VCaP (cell line): ENCODE results near the gene ARVCF.

ENCODE experiments used
- H3K27ac ChIP-seq: fragments of 450-650 bp; 2 replicates; pipeline ENCODE4 v1.5.1; 2017
- TF ChIP-seq, protein P1 (sequence below): fragments of 450-650 bp; conservative IDR thresholded peaks from 2 replicates; pipeline ENCODE4 v1.5.1; 2017; ENCODE audit warnings: mild to moderate bottlenecking, moderate library complexity

The ARVCF gene

DNA sequence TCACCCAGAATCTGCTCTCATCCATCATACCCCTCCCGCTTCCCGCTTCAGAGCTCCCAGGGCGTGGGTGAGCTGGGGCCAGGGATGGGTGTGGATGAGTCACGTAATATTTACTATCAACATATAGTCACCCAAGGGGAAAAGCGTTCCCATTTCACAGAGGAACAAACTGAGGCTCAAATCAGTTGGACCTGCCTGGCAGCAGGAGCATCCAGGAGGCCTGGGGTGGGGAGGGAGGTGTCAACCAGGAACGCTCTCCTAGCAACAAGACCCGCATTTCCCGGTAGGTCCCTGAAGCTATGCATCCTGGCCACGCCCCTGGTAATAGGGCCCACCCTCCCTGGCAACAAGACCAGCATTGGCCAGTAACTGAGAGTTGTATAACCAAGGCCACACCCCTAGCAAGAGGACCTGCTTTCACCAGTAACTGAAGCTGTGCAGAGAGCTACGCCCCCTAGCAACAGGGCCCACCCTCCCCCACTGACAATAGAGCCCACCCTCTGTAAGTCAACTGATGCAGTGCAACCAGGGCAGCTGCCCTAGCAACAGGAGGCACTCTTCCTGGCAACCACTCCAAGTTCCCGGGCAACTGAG lies 42.3 kb downstream of the ARVCF start:
- TF ChIP-seq, protein P1, sequence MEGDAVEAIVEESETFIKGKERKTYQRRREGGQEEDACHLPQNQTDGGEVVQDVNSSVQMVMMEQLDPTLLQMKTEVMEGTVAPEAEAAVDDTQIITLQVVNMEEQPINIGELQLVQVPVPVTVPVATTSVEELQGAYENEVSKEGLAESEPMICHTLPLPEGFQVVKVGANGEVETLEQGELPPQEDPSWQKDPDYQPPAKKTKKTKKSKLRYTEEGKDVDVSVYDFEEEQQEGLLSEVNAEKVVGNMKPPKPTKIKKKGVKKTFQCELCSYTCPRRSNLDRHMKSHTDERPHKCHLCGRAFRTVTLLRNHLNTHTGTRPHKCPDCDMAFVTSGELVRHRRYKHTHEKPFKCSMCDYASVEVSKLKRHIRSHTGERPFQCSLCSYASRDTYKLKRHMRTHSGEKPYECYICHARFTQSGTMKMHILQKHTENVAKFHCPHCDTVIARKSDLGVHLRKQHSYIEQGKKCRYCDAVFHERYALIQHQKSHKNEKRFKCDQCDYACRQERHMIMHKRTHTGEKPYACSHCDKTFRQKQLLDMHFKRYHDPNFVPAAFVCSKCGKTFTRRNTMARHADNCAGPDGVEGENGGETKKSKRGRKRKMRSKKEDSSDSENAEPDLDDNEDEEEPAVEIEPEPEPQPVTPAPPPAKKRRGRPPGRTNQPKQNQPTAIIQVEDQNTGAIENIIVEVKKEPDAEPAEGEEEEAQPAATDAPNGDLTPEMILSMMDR, result no peak
- no peak overlapping the region; the same call in 1 of the 2 replicates for H3K27ac ChIP-seq

DNA sequence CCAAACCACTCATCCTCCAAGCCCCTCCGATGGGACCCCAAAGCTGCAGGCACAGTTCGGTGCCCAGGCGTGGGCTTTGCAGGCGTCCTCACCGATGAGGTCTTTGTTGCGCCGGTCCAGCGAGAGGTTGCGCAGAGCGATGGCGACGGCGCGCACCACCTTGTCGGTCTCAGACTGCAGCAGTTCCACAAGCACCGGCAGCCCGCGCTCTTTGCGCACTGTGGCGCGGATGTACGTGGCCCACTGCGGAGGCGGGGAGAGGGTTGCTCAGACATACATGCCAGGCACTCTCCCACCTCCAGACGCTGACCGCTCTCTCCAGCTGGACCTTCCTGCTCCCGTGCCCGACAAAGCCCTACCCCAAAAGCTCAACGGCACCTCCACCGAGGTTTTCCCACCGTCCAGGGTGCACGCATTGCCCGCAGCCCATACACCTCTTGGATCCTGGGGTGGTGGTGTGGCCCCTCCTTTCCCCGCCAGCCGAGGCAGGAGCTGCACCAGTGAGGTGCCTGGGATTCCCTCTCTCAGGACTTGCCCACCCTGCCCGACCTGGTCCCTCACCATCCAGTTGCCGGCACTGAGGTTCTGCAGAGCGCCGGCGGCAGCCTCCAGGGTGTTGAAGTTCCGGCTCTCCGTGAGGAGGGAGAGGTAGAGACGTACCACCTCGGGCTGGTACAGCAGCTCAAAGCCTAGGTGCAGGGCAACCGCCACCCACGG lies 42.9 kb downstream of the ARVCF start:
- no peak overlapping the region for H3K27ac ChIP-seq
- TF ChIP-seq, protein P1, result no peak

DNA sequence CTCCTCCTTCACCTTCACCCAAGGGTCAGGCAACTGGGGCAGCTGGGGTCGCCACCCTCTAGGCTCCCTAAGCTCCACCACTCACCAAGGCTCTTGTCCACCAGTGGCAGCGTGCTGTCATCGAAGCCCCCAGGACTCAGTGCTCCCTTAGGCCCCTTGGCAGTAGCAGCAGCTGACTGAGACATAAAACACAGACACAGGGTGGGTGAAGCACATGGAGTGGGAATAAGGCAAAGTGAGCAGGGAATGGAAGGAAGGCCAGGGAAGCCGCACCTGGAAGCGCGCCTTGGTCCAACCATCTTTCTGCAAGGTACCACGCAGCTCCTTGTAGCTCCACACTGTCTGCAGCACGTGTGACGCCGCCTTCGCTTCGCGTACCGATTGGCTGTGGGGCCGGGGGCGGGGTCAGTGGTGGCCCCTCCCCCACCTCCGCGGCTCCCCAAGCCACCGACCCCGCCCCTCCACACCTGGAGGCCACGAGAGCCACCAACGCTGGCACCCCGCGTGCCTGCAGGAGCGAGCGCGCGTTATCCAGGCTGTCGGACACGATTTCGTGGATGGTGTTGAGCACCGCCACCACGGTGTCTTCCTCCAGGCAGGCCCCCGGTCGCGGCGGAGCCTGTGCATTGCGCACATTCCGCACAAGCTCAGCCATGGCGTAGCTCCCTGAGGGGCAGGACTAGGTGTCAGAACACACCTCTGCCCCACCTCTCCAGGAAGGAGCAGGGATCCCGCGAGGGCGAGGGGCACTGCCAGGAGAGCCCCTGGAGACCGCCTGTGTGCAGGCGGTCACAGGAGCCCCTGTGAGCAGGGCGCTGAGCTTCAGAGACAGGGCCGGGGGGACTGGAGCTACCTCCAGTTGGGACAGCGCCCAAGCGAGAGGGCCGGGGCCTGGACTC lies 43.7 kb downstream of the ARVCF start:
- no peak overlapping the region for H3K27ac ChIP-seq
- TF ChIP-seq, protein P1, result no peak

DNA sequence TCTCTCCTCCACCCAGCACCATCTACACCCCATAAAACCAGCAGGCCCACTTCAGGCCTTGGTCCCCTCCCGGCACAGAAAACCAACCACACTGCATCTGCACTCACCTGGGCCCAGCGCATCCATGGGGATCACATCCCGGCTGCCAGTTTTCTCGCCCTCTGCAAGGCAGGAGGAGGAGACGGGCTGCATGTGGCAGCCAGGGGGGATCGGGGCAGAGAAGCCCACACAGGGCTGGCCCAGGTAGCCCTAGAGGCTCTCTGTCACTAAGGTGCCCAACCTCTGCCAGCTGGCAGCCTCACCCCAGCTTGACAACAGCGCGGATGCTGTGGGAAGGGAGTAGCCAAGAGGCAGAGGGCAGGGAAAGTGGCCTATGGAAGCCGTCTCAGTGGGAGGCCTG lies 44.4 kb downstream of the ARVCF start:
- TF ChIP-seq, protein P1, result no peak
- no peak overlapping the region for H3K27ac ChIP-seq

DNA sequence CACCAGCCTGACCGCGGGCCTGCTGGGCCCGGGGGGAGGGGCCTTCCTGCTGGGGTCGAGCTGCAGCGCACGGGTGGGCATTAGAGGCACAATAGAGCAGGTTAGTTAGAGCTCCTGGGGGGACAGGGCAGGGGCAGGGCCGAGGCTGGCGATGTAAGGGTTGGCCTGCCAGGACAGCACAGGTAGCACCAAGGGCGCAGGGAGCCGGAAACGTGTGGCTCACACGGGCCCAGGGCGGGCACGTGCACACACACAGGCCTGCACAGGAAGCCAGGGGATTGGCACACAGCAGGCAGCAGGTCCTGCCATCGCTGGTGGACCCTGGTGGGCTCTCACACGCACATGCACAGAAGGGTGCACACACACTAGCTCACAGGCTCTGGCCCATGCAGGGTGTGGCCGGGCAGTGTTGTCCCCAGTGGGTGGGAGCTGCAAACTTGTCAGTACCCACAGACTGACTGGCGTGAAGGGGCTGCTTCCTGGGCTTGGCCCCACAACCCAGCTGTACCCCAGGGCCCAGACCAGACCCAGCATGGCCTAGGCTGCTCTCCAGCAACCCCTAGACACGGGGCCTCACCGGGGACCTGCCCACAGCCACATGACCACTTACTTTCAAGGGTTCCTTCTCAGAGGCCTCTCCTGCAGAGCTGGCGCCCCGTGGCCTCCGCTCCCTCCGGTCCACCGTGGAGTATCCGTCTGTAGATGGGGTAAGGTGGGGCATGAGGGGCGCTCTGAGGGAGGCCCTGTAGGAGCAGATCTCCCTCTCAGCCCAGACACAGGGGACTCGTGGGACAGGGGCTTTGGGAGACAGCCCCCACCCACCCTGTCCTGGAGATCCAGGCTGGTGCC lies 45.1 kb downstream of the ARVCF start:
- peak overlapping the region; percentile 36 for H3K27ac ChIP-seq
- TF ChIP-seq, protein P1, result no peak

DNA sequence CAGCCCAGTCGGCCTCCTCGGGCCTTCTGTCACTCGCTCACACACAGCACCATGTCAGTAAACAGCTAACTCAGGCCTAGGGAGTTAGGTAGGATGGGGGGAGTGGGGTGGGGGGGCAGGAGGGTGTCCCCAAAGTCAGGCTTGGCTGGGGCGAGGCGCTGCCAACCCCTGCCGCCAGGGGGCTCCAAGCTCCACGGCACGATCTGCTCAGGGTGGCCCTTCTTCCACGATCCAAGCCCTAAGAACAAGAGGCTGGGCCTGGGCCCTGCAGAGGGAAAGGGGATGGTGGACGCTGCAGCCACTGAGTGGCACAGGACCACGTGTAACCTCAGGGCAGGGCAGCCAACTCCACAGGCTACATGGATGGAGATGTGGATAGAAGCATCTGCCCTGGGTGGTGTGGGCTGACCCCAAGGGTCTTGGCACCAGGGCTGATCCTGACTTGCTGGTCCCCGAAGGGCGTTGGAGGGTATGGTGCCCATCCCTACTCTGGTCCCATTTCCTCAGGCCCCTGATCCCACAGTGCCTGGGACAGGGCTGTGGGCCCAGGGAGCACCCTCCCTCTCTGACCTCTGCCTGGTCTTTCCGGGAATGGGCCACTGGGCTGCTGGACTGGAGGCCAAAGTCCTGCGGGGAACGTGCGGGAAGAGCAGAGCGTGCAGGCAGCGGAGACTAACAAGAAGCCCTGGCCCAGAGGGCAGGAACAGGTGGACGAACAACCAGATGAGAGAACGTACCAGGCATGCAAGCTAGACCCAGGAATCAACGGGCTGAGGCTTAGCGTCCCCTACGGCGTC lies 45.9 kb downstream of the ARVCF start:
- TF ChIP-seq, protein P1, result peak; percentile 97
- H3K27ac ChIP-seq, result peak overlapping the region; percentile 36
